Vagina (tissue), 2 donors: ENCODE results near the gene CER1. TPM values are rescaled to one million over a fixed set of nuclear protein-coding genes. Genes with fewer than 3 reads are reported as not detected.

Experiments used
- DNase-seq, 2 donors: peaks; one replicate each; pipeline ENCODE4 v3.0.0-alpha.2; 2017; ENCODE audit errors: extremely low spot score in 2 of 2
- H3K27ac ChIP-seq: fragments of 200-600 bp; sonication (generic); one replicate; pipeline ENCODE4 v1.5.1; 2019
- H3K27me3 ChIP-seq: fragments of 200-600 bp; sonication (generic); one replicate; pipeline ENCODE4 v1.5.1; 2019
- H3K36me3 ChIP-seq, 2 donors: fragments of 200-600 bp; sonication (generic); one replicate each; pipeline ENCODE4 v1.5.1; 2017 to 2019
- H3K4me1 ChIP-seq: fragments of 200-600 bp; sonication (generic); one replicate; pipeline ENCODE4 v1.5.1; 2019
- H3K4me3 ChIP-seq, 2 donors: fragments of 200-600 bp; sonication (generic); 1 replicate in 1 of 2; 2 replicates in 1 of 2; pipeline ENCODE4 v1.5.1; 2016 to 2019
- H3K9me3 ChIP-seq: fragments of 200-600 bp; sonication (generic); one replicate; pipeline ENCODE4 v1.5.1; 2019
- CTCF ChIP-seq, 3 experiments: fragments of 450-650 bp in 2 of 3; fragments of 200-600 bp in 1 of 3; sonication (generic) in 1 of 3; IDR thresholded peaks; one replicate each; pipeline ENCODE4 v1.5.1; 2017 to 2019; ENCODE audit warnings: antibody characterized with exemption in 3 of 3, mild to moderate bottlenecking in 2 of 3, moderate library complexity in 2 of 3
- POLR2A ChIP-seq, 2 donors: fragments of 450-650 bp; IDR thresholded peaks; one replicate each; pipeline ENCODE4 v1.6.1; 2017; ENCODE audit warnings: antibody characterized with exemption in 2 of 2, mild to moderate bottlenecking in 2 of 2, moderate library complexity in 2 of 2
- POLR2AphosphoS5 ChIP-seq, 2 donors: sonication (generic); formaldehyde crosslinking; IDR thresholded peaks; one replicate each; pipeline ENCODE4 v1.9.0; 2017; ENCODE audit warnings: antibody characterized with exemption in 2 of 2, mild to moderate bottlenecking in 2 of 2, low read depth in 1 of 2; ENCODE audit not compliant: insufficient read depth in 1 of 2
- intact Hi-C: fragments of 100-400 bp; cut with DNase I; formaldehyde crosslinking; loops from one replicate; pipeline ENCODE4 v1.15.1; 2023
- total RNA-seq: library from RNA; depleted of rRNA; stranded (reverse); fragments of >200 nt; gene quantifications from one replicate; pipeline ENCODE4 v1.2.3, GENCODE V29; 2016

The CER1 gene
- total RNA-seq, 1 donor from 2014 or later: not detected

DNA sequence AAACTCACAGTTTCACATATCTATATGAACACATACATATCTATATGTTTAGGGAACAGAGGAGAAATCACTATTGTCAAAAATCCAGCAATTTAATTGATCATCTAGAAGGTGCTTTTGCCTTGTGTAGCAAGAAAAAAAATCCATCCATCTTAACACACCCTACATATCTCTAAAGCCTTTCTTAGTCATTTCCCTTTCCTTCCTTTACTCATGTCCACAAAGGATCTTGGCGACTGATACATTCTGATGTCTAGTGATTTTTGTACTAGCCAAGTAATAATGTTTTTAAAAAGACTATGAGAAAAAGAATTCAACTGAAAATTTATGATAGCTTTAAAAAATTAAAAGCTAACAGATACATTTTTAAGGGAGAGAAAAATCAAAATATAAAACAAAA is 51.8 kb downstream of the CER1 start:
- Histone ChIP-seq H3K36me3 (no peaks in the 10 kb centered on the region), H3K4me1 (no peaks in the 10 kb centered on the region), H3K27me3 (no peaks in the 10 kb centered on the region), H3K27ac (no peak overlapping the region), H3K4me3 (no peak overlapping the region), H3K9me3 (no peaks in the 10 kb centered on the region)
- no peak for DNase-seq
- intact Hi-C loops: no loop called here
- no peak for TF ChIP-seq POLR2AphosphoS5 (IDR thresholded peaks at IDR 0.05; ENCODE audit: insufficient read depth in 1 of 2, low read depth in 1 of 2)
- TF ChIP-seq CTCF (IDR thresholded peaks at IDR 0.05): no peak
- TF ChIP-seq POLR2A (IDR thresholded peaks at IDR 0.05): no peak

Other genes with a start within 250 kb of the CER1 start
- gene ZDHHC21, start 29.3 kb downstream of the CER1 start, total RNA-seq: 10.3 TPM
- gene FREM1, start 187.7 kb upstream of the CER1 start, total RNA-seq: 2.7 TPM